IPS DF 4.7 (cell line): ENCODE data around the gene YY1AP1.
"Not testable (repeated sequence)": the region's sequence is repeated elsewhere in the genome, so short reads cannot be mapped to it uniquely, and the experiment has no call there.

Source experiments
- DNase-seq: peaks from one replicate; pipeline ENCODE4 v3.0.0-alpha.2; 2013; ENCODE audit warnings: low spot score; ENCODE audit errors: extremely low read depth

The YY1AP1 gene

DNA sequence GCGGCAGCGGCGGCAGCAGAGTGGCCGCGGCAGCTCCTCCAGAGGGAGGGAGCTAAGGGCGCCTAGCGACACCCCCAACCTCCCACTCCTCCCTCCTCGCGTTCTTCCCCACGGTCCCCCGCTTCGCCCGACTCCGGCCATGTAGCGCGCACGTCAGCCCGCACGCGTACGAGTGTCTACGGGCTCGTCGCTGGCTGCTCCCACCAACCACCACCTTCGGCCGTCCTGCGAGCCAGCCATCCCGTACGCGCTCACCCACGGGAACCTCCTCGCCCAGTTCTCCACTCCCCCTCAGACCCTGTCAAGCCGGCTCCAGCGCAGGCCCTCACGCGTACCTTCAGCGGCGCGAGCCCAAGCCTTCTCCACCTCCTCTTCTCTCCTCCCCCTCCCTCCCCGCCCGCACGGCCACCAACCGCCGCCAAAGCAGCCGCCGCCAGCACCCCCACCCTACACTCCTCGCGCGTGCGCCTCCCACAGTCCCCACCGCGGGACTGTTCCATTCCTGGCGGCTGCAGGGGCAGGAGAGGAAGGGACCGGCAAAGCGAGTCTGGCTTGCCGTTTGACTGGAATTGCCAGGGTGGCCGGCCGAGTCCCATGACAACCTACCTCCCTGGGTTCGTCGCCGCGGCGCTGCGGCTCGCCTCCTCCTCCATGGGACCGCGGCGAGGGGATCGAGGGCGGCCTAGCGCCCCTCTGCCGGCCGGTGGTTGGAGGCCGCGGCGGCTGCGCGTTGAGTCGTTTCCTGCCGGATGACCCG lies at the start of gene YY1AP1:
TSS of gene YY1AP1 (minus strand) at position 451 of the 757 bp plus-strand sequence. CDS start 8,338 bp downstream, outside the sequence.
- DNase-seq: no peak

DNA sequence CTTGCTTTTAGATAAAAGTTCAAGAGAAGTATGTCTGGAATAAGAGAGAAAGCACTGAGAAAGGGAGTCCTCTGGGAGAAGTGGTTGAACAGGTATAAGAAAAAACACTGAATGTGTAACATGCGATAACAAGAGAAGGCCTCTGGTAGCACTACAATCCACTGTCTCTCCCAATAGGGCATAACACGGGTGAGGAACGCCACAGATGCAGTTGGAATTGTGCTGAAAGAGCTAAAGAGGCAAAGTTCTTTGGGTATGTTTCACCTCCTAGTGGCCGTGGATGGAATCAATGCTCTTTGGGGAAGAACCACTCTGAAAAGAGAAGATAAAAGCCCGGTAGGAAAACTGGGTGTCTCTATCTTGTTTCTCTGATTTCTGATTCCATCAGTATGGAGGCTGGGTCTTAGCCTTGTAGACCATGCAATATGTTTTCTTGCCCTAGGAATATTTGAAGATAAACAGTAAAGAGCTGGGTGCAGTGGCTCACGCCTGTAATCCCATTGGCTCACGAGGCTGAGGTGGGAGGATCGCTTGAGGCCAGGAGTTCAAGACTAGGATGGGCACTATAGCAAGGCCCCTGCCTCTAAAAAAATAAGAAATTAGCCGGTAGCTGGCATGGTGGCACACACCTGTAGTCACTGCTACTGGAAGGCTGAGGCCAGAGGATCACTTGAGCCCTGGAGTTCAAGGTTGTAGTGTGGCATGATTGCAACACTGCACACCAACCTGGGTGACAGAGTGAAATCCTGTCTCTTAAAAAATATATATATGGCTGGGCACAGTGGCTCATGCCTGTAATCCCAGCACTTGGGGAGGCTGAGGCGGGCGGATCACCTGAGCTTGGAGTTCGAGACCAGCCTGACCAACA lies 40.7 kb upstream of the YY1AP1 start:
- DNase-seq: peak; percentile 51

DNA sequence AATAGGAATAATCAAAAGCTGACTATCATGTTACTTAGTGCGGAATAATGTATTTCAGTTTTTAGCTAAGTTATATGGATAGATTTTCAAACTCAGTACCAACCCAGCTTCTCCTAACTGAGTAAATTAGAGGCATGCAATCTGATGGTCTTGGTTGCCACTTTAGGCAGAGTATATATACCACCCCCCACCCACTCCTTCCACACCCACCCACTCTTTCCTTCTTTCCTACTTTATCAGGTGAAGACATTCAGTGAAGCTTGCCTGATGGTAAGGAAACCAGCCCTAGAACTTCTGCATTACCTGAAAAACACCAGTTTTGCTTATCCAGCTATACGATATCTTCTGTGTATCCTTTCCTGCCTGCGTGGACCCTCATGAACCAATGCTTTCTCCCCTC lies 36.6 kb upstream of the YY1AP1 start:
- no peak for DNase-seq

GRCh38 chr1:155719703-155720102 lies 31.1 kb upstream of the YY1AP1 start:
- no peak for DNase-seq

DNA sequence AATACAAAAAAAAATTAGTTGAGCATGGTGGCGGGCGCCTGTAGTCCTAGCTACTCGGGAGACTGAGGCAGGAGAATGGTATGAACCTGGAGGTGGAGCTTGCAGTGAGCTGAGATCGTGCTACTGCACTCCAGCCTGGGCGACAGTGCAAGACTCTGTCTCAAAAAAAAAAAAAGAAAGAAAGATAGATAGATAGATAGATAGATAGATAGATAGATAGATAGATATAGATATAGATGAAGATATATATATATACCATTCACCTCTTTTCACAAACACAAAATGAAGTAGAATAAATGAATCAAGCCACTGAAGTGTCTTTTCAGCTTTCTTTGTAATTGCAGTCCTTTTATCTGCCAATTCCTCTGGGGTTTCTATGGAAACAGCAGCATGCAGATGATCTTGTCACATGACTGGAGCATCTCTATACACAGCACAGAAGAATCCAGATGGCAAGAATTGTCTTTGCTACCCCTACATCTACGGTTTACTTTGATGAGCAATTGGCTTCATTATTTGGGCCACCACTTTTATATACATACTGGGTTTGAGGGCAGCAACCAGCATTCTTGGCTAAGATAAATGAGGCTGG lies 30.0 kb upstream of the YY1AP1 start:
- not testable (repeated sequence) for DNase-seq

DNA sequence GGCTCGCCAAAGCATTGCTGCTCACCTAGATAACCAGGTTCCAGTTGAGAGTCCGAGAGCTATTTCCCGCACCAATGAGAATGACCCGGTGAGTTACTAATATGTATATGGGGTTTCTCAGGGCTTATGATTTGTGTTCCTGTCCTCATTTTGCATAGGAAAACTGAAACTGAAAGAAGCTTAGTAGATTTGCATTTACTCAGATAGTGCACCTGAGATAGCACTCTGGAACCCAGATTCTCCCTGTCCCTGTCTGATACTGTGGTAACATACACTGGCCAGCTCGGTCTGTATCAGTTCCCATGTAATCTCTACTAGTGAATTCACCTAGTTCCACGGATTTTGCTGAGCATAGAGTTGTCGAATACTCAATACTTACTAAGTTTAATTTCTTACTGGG lies 28.5 kb upstream of the YY1AP1 start:
- DNase-seq: no peak

DNA sequence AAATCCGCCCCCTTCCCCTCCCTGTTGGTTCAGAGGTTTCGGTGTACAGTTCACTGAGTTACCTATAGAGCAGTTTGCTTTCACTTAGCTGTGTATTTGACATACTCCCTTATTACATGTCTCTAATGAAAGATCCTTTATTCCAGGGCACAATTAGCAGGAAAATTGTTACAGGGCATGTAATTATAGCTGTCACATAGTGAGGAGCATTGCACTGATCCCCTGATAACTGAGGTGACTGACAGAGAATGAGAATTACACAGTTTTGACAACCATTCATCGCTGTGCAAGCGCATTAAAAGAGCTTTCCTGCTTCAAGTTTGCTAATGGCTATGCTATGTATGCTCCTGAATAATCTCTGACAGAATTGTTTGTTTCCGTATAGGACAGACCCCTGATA lies 27.2 kb upstream of the YY1AP1 start:
- DNase-seq: no peak

- not testable (repeated sequence) for DNase-seq
Measured at GRCh38 chr1:155715056-155715455, 26.5 kb upstream of the YY1AP1 start.

DNA sequence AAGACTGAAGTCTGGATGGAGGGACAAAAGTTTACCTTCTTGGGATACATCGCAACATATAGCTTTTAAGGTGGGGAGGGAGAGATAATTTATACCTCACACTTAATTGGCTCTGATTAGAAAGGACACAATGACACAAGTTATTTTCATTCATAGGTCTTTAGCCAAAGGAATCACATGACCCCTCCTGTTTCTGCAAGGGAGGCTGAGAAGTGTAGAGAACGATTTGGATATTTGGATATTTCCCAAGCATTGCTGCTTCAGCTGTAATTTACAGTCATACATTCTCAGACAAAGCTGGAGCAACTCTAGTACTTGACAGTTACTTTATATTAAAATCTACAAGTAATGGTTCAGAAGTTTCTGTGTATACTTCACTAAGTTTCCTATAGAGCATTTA lies 24.5 kb upstream of the YY1AP1 start:
- no peak for DNase-seq

DNA sequence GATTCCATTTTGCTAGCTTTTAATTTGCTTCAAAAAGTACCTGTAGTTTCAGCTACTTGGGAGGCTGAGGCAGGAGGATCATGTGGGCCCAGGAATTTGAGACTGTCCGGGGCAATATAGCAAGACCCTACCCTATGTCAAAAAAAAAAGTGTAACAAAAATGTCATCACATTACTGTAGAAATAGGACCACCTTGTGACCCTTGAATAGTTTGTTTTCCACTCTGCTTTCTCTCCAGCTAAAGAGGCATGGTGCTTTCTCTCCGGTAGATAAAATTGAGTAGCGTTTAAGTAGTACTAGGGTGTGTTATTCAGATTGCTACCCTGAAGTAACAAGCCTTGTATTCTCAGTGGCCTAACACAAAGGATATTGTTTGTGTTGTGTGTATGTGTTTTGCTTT lies 24.1 kb upstream of the YY1AP1 start:
- DNase-seq: not testable (repeated sequence)

- not testable (repeated sequence) for DNase-seq
Measured at GRCh38 chr1:155711457-155711856, 22.9 kb upstream of the YY1AP1 start.

DNA sequence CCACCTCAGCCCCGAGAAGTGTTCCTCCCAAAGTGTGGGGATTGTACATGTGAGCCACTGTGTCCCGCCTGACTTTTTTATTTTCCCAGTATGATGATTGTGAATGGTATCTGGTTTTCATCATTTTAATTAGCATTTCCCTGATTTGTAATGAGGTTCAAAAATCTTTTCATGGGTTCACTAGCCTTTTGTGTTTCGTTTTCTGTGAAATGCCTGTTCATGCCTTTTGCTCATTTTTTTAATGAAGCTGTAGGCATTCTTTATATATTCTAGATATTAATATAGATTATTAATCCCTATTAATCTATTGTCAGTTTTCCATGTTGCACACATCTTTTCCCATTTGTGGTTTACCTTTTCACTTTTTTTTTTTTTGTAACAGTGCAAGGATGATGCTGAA lies 20.8 kb upstream of the YY1AP1 start:
- no peak for DNase-seq

GRCh38 chr1:155706139-155706538 lies 17.6 kb upstream of the YY1AP1 start:
- DNase-seq: no peak

GRCh38 chr1:155704414-155704813 lies 15.8 kb upstream of the YY1AP1 start:
- not testable (repeated sequence) for DNase-seq

GRCh38 chr1:155703216-155703615 lies 14.6 kb upstream of the YY1AP1 start:
- DNase-seq: no peak

- not testable (repeated sequence) for DNase-seq
Measured at GRCh38 chr1:155701675-155702074, 13.1 kb upstream of the YY1AP1 start.

- not testable (repeated sequence) for DNase-seq
Measured at GRCh38 chr1:155699062-155699461, 10.5 kb upstream of the YY1AP1 start.

GRCh38 chr1:155698382-155699038 lies 9.9 kb upstream of the YY1AP1 start:
- no peak for DNase-seq

DNA sequence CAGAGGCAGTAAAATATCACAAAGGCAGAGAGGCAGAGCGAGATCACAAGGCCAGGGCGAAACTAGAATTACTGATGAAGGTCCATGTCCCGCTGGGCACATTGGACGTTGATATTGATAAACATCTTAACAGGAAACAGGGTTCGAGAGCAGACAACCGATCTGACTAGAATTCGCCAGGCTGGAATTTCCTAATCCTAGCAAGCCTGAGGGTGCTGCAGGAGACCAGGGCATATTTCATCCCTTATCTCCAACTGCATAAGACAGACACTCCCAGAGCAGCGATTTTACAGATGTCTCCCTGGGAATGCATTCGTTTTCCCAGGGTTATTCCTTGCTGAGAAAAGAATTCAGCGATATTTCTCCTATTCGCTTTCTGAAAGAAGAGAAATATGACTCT lies 9.0 kb upstream of the YY1AP1 start:
- not testable (repeated sequence) for DNase-seq

DNA sequence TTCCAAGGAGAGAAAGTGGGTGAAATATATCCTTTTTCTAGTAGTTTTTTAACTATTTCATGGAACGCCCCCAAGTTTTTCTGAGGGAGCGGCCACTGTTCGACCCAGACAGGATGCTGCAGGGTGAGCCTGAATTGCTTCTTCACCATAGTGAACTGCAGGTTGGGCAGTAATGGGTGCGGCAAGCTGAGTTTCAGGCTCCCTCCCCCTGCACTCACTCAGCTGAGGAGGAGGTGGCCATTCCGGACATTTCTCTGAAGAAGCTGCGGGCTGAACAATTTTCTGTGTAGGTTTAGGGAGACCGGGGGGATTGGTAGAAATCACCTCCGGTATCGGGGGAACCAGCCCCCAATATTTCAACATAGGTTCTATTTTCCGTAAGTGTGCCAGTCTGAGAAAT lies 8.5 kb upstream of the YY1AP1 start:
- DNase-seq: no peak

- DNase-seq: no peak
Measured at GRCh38 chr1:155696524-155696923, 8.0 kb upstream of the YY1AP1 start.

GRCh38 chr1:155695608-155696007 lies 7.0 kb upstream of the YY1AP1 start:
- no peak for DNase-seq
